ENCODE data around the gene DESI2.

- TF ChIP-seq POLR2A (IDR thresholded peaks at IDR 0.05; ENCODE audit: low read length) (no peak), GATA1 (IDR thresholded peaks at IDR 0.05; ENCODE audit: low read depth, low read length) (no peak)
Observed at GRCh38 chr1:244642988-244643387, 9.9 kb upstream of the DESI2 start.

All from erythroblast (primary cell).